ENCODE measurements around the gene SLAMF9.
A peak's percentile ranks its signal among the peaks of the same experiment; 100 is the strongest.

Gene SLAMF9

GRCh38 chr1:159953536-159954515 is at the start of gene SLAMF9:
SLAMF9 (minus strand) TSS chr1:159954237; CDS start chr1:159954137, 100 bp downstream.
- DNase-seq (ENCODE audit: low read depth) = peak; percentile 48

GRCh38 chr1:160001440-160001839 is 47.4 kb upstream of the SLAMF9 start:
- no peak for DNase-seq (ENCODE audit: low read depth)

- peak; percentile 58 for DNase-seq (ENCODE audit: low read depth)
Observed at GRCh38 chr1:159999204-159999603, 45.2 kb upstream of the SLAMF9 start.

GRCh38 chr1:159996653-159997052 is 42.6 kb upstream of the SLAMF9 start:
- peak; percentile 88 for DNase-seq (ENCODE audit: low read depth)

- DNase-seq (ENCODE audit: low read depth) = no peak
Observed at GRCh38 chr1:159994896-159995295, 40.9 kb upstream of the SLAMF9 start.

GRCh38 chr1:159993911-159994310 is 39.9 kb upstream of the SLAMF9 start:
- DNase-seq (ENCODE audit: low read depth) = no peak

GRCh38 chr1:159992161-159992560 is 38.1 kb upstream of the SLAMF9 start:
- DNase-seq (ENCODE audit: low read depth) = no peak

- peak; percentile 33 for DNase-seq (ENCODE audit: low read depth)
Observed at GRCh38 chr1:159991513-159991912, 37.5 kb upstream of the SLAMF9 start.

- DNase-seq (ENCODE audit: low read depth) = no peak
Observed at GRCh38 chr1:159990005-159990404, 36.0 kb upstream of the SLAMF9 start.

- DNase-seq (ENCODE audit: low read depth) = no peak
Observed at GRCh38 chr1:159989581-159989980, 35.5 kb upstream of the SLAMF9 start.

GRCh38 chr1:159988006-159988405 is 34.0 kb upstream of the SLAMF9 start:
- DNase-seq (ENCODE audit: low read depth) = no peak

- no peak for DNase-seq (ENCODE audit: low read depth)
Observed at GRCh38 chr1:159987186-159987585, 33.1 kb upstream of the SLAMF9 start.

GRCh38 chr1:159986531-159986930 is 32.5 kb upstream of the SLAMF9 start:
- no peak for DNase-seq (ENCODE audit: low read depth)

GRCh38 chr1:159986093-159986492 is 32.1 kb upstream of the SLAMF9 start:
- no peak for DNase-seq (ENCODE audit: low read depth)

- no peak for DNase-seq (ENCODE audit: low read depth)
Observed at GRCh38 chr1:159985473-159985872, 31.4 kb upstream of the SLAMF9 start.

GRCh38 chr1:159983681-159984080 is 29.6 kb upstream of the SLAMF9 start:
- no peak for DNase-seq (ENCODE audit: low read depth)

GRCh38 chr1:159982280-159982679 is 28.2 kb upstream of the SLAMF9 start:
- DNase-seq (ENCODE audit: low read depth) = no peak

GRCh38 chr1:159981351-159982055 is 27.5 kb upstream of the SLAMF9 start:
- no peak for DNase-seq (ENCODE audit: low read depth)

- no peak for DNase-seq (ENCODE audit: low read depth)
Observed at GRCh38 chr1:159980786-159981185, 26.7 kb upstream of the SLAMF9 start.

GRCh38 chr1:159980076-159980475 is 26.0 kb upstream of the SLAMF9 start:
- no peak for DNase-seq (ENCODE audit: low read depth)

- DNase-seq (ENCODE audit: low read depth) = peak; percentile 18
Observed at GRCh38 chr1:159979257-159979656, 25.2 kb upstream of the SLAMF9 start.

GRCh38 chr1:159978107-159978398 is 24.0 kb upstream of the SLAMF9 start:
- DNase-seq (ENCODE audit: low read depth) = no peak

- DNase-seq (ENCODE audit: low read depth) = no peak
Observed at GRCh38 chr1:159977364-159978106, 23.5 kb upstream of the SLAMF9 start.
